Panc1 (cell line): Measurements from ENCODE around the gene PNPLA2. TPM values are rescaled to one million over a fixed set of nuclear protein-coding genes. Genes with fewer than 3 reads are reported as not detected.

ENCODE experiments used
- ATAC-seq: fragments of 200-7000 bp; cut with Tn5 transposase; 2 replicates; pipeline ENCODE4 v1.9.1; 2020; ENCODE audit warnings: mild to moderate bottlenecking, moderate library complexity
- BruUV-seq: library from RNA; stranded (reverse); fragments of 400-500 nt; replicated peaks from 2 replicates; lab custom pipeline; 2021; lab: Mats Ljungman, UMichigan
- CTCF ChIA-PET: fragments of 300-600 bp; sonication (Branson Sonifier 250); formaldehyde crosslinking; loops from one replicate; lab custom pipeline; 2022; ENCODE audit warnings: antibody characterized with exemption; lab: Charles Lee
- POLR2A ChIA-PET: fragments of 300-600 bp; sonication (Branson Sonifier 250); formaldehyde crosslinking; loops from one replicate; lab custom pipeline; 2022; ENCODE audit warnings: antibody characterized with exemption; lab: Charles Lee
- DNase-seq: peaks from one replicate; pipeline ENCODE4 v3.0.0-alpha.2; 2010; ENCODE audit warnings: low read depth, low spot score
- H3K27ac ChIP-seq: 2 replicates; pipeline ENCODE4 v1.5.1; 2011; ENCODE audit warnings: mild to moderate bottlenecking, low read length, inconsistent platforms
- H3K27me3 ChIP-seq: fragments of 200-500 bp; sonication (Bioruptor generic); 2 replicates; pipeline ENCODE4 v1.6.0; 2014; ENCODE audit warnings: low read length, inconsistent platforms; ENCODE audit not compliant: control insufficient read depth, insufficient read depth
- H3K36me3 ChIP-seq: fragments of 200-500 bp; sonication (Bioruptor generic); 2 replicates; pipeline ENCODE4 v1.5.1; 2014; ENCODE audit warnings: inconsistent platforms, mild to moderate bottlenecking, low read length, moderate library complexity; ENCODE audit not compliant: control insufficient read depth, insufficient read depth
- H3K4me1 ChIP-seq: 2 replicates; pipeline ENCODE4 v1.5.1; 2011; ENCODE audit warnings: inconsistent platforms, mild to moderate bottlenecking, low read length, moderate library complexity; ENCODE audit not compliant: control insufficient read depth, insufficient read depth
- H3K4me3 ChIP-seq, 2 experiments: 2 replicates each; pipeline ENCODE4 v1.5.1; 2011 to 2012; ENCODE audit warnings: low read depth in 2 of 2, low read length in 2 of 2, mild to moderate bottlenecking in 2 of 2, inconsistent platforms in 1 of 2, moderate library complexity in 1 of 2
- H3K9me3 ChIP-seq: fragments of 200-500 bp; sonication (Bioruptor generic); 2 replicates; pipeline ENCODE4 v1.5.1; 2014; ENCODE audit warnings: low read depth, mild to moderate bottlenecking, inconsistent platforms, low read length, moderate library complexity; ENCODE audit not compliant: control insufficient read depth, insufficient read depth
- CTCF ChIP-seq: fragments of 450-650 bp; IDR thresholded peaks from 2 replicates; pipeline ENCODE4 v1.5.1; 2017; ENCODE audit warnings: mild to moderate bottlenecking
- POLR2AphosphoS5 ChIP-seq: IDR thresholded peaks from 2 replicates; pipeline ENCODE4 v1.6.1; 2012; ENCODE audit warnings: mild to moderate bottlenecking, low read depth, low read length, moderate library complexity
- REST ChIP-seq, 2 experiments: IDR thresholded peaks; 2 replicates each; pipeline ENCODE4 v1.6.1; 2011 to 2012; ENCODE audit warnings: low read depth in 2 of 2, control low read depth in 1 of 2, low read length in 1 of 2, mild to moderate bottlenecking in 1 of 2, moderate library complexity in 1 of 2; ENCODE audit not compliant: insufficient read depth in 1 of 2
- SIN3A ChIP-seq: IDR thresholded peaks from 2 replicates; pipeline ENCODE4 v1.6.1; 2012; ENCODE audit warnings: low read depth, mild to moderate bottlenecking, low read length, moderate library complexity, borderline replicate concordance; ENCODE audit not compliant: insufficient read depth
- TCF7L2 ChIP-seq: IDR thresholded peaks from 2 replicates; pipeline ENCODE4 v1.6.1; 2011; ENCODE audit warnings: mild to moderate bottlenecking, low read depth, low read length, inconsistent platforms
- in situ Hi-C: cut with HindIII; loops from 2 replicates; pipeline ENCODE4 v1.10.0; 2016; ENCODE audit warnings: low sequenced_read_pairs, low pct_unique_long_range_greater_than_20kb
- intact Hi-C: fragments of 100-400 bp; cut with micrococcal nuclease; formaldehyde crosslinking; loops from one replicate; pipeline ENCODE4 v1.10.0; 2022; ENCODE audit not compliant: unreplicated experiment
- total RNA-seq: library from RNA; stranded (reverse); gene quantifications from one replicate; pipeline ENCODE4 v1.2.1, GENCODE V29; 2021; ENCODE audit not compliant: unreplicated experiment

PNPLA2 gene
- total RNA-seq, 1 experiment from 2014 or later, result 244 TPM

GRCh38 chr11:782264-783174 lies 36.2 kb upstream of the PNPLA2 start:
- DNase-seq, result no peak
- TF ChIP-seq CTCF (no peak), SIN3A (no peak), POLR2AphosphoS5 (no peak), TCF7L2 (no peak), REST (IDR thresholded peaks at IDR 0.05; ENCODE audit: insufficient read depth in 1 of 2, low read depth in 2 of 2, low read length in 1 of 2) (no peak)
- Histone ChIP-seq H3K9me3 (no peaks in the 10 kb centered on the region), H3K4me3 (no peak overlapping the region), H3K27me3 (no peaks in the 10 kb centered on the region), H3K36me3 (peaks cover 2% of the 10 kb centered on the region; the same call in 1 of the 2 replicates), H3K27ac (no peak overlapping the region), H3K4me1 (peaks cover 17% of the 10 kb centered on the region)
- no TSS peak for BruUV-seq
- intact Hi-C loops, result no loop called here
- ChIA-PET CTCF (no interaction called here), POLR2A (interaction anchor here (0.5 kb wide), 1 partner anchor 28 kb away, joined by 4 read pairs; no protein-coding TSS in a partner anchor)
- ATAC-seq, result no peak
- in situ Hi-C loops, result no loop called here

- CTCF ChIA-PET, result no interaction called here
- intact Hi-C loops, result no loop called here
Observed at GRCh38 chr11:783581-784015, 35.1 kb upstream of the PNPLA2 start.

More at GRCh38 chr11:783581-784015, 35.1 kb upstream of the PNPLA2 start:
- TSS peak; percentile 60 for BruUV-seq
- no peaks in the 10 kb centered on the region for H3K9me3 ChIP-seq
- in situ Hi-C loops, result no loop called here
- no peaks in the 10 kb centered on the region for H3K27me3 ChIP-seq
- no peak overlapping the region for H3K4me3 ChIP-seq
- peaks cover 2% of the 10 kb centered on the region; the same call in 1 of the 2 replicates for H3K36me3 ChIP-seq
- ATAC-seq (peak; percentile 32; the same call in 1 of the 2 replicates), DNase-seq (no peak)
- no peak overlapping the region for H3K27ac ChIP-seq
- POLR2A ChIA-PET, result interaction anchor here (0.5 to 0.6 kb wide), 3 partner anchors 34 to 127 kb away, joined by 3 to 6 read pairs (median 6); no protein-coding TSS in a partner anchor
- peaks cover 17% of the 10 kb centered on the region for H3K4me1 ChIP-seq
- TF ChIP-seq TCF7L2 (no peak), SIN3A (no peak), REST (IDR thresholded peaks at IDR 0.05; ENCODE audit: insufficient read depth in 1 of 2, low read depth in 2 of 2, low read length in 1 of 2) (no peak), CTCF (no peak), POLR2AphosphoS5 (no peak)
